Epidermal melanocyte (primary cell): ENCODE data around the gene CHST1.

Source experiments
- DNase-seq: peaks from one replicate; pipeline ENCODE4 v3.0.0; 2011; ENCODE audit warnings: low spot score; ENCODE audit not compliant: insufficient read length

Gene CHST1

GRCh38 chr11:45660729-45661438, 4.5 kb downstream of the CHST1 start:
- DNase-seq: no peak

GRCh38 chr11:45659818-45660160, 5.6 kb downstream of the CHST1 start:
- DNase-seq: no peak

- no peak for DNase-seq
Observed at GRCh38 chr11:45659031-45659817, 6.2 kb downstream of the CHST1 start.

- DNase-seq: peak; percentile 56
Observed at GRCh38 chr11:45658292-45658991, 7.0 kb downstream of the CHST1 start.

GRCh38 chr11:45657496-45658260, 7.7 kb downstream of the CHST1 start:
- no peak for DNase-seq

- DNase-seq: no peak
Observed at GRCh38 chr11:45655831-45656230, 9.6 kb downstream of the CHST1 start.

- DNase-seq: peak; percentile 89
Observed at GRCh38 chr11:45655347-45655756, 10.1 kb downstream of the CHST1 start.

- DNase-seq: no peak
Observed at GRCh38 chr11:45655012-45655283, 10.5 kb downstream of the CHST1 start.

- DNase-seq: no peak
Observed at GRCh38 chr11:45654231-45655011, 11.0 kb downstream of the CHST1 start.

GRCh38 chr11:45653277-45653676, 12.1 kb downstream of the CHST1 start:
- DNase-seq: no peak

- no peak for DNase-seq
Observed at GRCh38 chr11:45652781-45653180, 12.6 kb downstream of the CHST1 start.

- DNase-seq: no peak
Observed at GRCh38 chr11:45651841-45652749, 13.3 kb downstream of the CHST1 start.

GRCh38 chr11:45651156-45651555, 14.3 kb downstream of the CHST1 start:
- no peak for DNase-seq

- no peak for DNase-seq
Observed at GRCh38 chr11:45650166-45651095, 15.0 kb downstream of the CHST1 start.

GRCh38 chr11:45649544-45650165, 15.8 kb downstream of the CHST1 start:
- no peak for DNase-seq

GRCh38 chr11:45648931-45649330, 16.5 kb downstream of the CHST1 start:
- DNase-seq: peak; percentile 7

GRCh38 chr11:45647786-45648185, 17.6 kb downstream of the CHST1 start:
- DNase-seq: no peak

- DNase-seq: no peak
Observed at GRCh38 chr11:45647329-45647728, 18.1 kb downstream of the CHST1 start.
